ENCODE results near the gene CLRN3. TPM values are rescaled to one million over a fixed set of nuclear protein-coding genes. Genes with fewer than 3 reads are reported as not detected.

Gene CLRN3
- total and polyA plus RNA-seq, 9 donors: 0.24 TPM; not detected in 8

- Histone ChIP-seq H3K27ac (no peak overlapping the region), H3K27me3 (no peaks in the 10 kb centered on the region), H3K9me3 (no peaks in the 10 kb centered on the region), H3K4me3 (no peak overlapping the region), H3K4me1 (ENCODE audit: insufficient read depth) (no peaks in the 10 kb centered on the region), H3K36me3 (no peaks in the 10 kb centered on the region)
- no peak for TF ChIP-seq EP300 (IDR thresholded peaks at IDR 0.05)
- no peak for TF ChIP-seq POLR2A (IDR thresholded peaks at IDR 0.05)
- intact Hi-C loops (cut with DNase I): no loop called here
- 91 to 97% (median 92%) methylated on average over 4 of the region's 4 CpGs for WGBS, 3 donors
- no peak for DNase-seq
Measured at GRCh38 chr10:127878475-127879055, 14.2 kb downstream of the CLRN3 start.

GRCh38 chr10:127877699-127878098 is 15.0 kb downstream of the CLRN3 start:
- Histone ChIP-seq H3K4me3 (no peak overlapping the region), H3K27ac (no peak overlapping the region), H3K4me1 (ENCODE audit: insufficient read depth) (no peaks in the 10 kb centered on the region), H3K9me3 (no peaks in the 10 kb centered on the region), H3K27me3 (no peaks in the 10 kb centered on the region), H3K36me3 (no peaks in the 10 kb centered on the region)
- intact Hi-C loops (cut with DNase I): no loop called here
- TF ChIP-seq CTCF (IDR thresholded peaks at IDR 0.05): no peak
- TF ChIP-seq POLR2A (IDR thresholded peaks at IDR 0.05): no peak
- 86 to 90% (median 88%) methylated on average over 5 of the region's 5 CpGs for WGBS, 3 donors
- DNase-seq: no peak

- no peak for TF ChIP-seq POLR2A (IDR thresholded peaks at IDR 0.05)
- TF ChIP-seq EP300 (IDR thresholded peaks at IDR 0.05): no peak
- TF ChIP-seq CTCF (IDR thresholded peaks at IDR 0.05): no peak
- Histone ChIP-seq H3K36me3 (no peaks in the 10 kb centered on the region), H3K4me3 (no peak overlapping the region), H3K9me3 (no peaks in the 10 kb centered on the region), H3K27me3 (no peaks in the 10 kb centered on the region), H3K27ac (no peak overlapping the region), H3K4me1 (ENCODE audit: insufficient read depth) (peaks cover 4% of the 10 kb centered on the region)
- DNase-seq: no peak
- 91 to 95% (median 94%) methylated on average over 4 of the region's 4 CpGs for WGBS, 3 donors
- intact Hi-C loops (cut with DNase I): no loop called here
Measured at GRCh38 chr10:127877116-127877515, 15.6 kb downstream of the CLRN3 start.

GRCh38 chr10:127875916-127876315 is 16.8 kb downstream of the CLRN3 start:
- DNase-seq: no peak
- TF ChIP-seq CTCF (IDR thresholded peaks at IDR 0.05) (no peak), EP300 (IDR thresholded peaks at IDR 0.05) (no peak), POLR2A (IDR thresholded peaks at IDR 0.05) (no peak)
- intact Hi-C loops (cut with DNase I): no loop called here

GRCh38 chr10:127875449-127875765 is 17.3 kb downstream of the CLRN3 start:
- no peak for DNase-seq
- Histone ChIP-seq H3K27ac (no peak overlapping the region), H3K36me3 (no peaks in the 10 kb centered on the region), H3K27me3 (no peaks in the 10 kb centered on the region), H3K9me3 (no peaks in the 10 kb centered on the region), H3K4me3 (no peak overlapping the region), H3K4me1 (ENCODE audit: insufficient read depth) (peaks cover 5% of the 10 kb centered on the region)
- intact Hi-C loops (cut with DNase I): no loop called here
- 83 to 89% (median 87%) methylated on average over 6 of the region's 6 CpGs for WGBS, 3 donors
- TF ChIP-seq EP300 (IDR thresholded peaks at IDR 0.05) (no peak), POLR2A (IDR thresholded peaks at IDR 0.05) (no peak), CTCF (IDR thresholded peaks at IDR 0.05) (no peak)

More at GRCh38 chr10:127875916-127876315, 16.8 kb downstream of the CLRN3 start:
- no peaks in the 10 kb centered on the region for H3K36me3 ChIP-seq
- peaks cover 5% of the 10 kb centered on the region for H3K4me1 ChIP-seq (ENCODE audit: insufficient read depth)
- H3K4me3 ChIP-seq: no peak overlapping the region
- H3K9me3 ChIP-seq: no peaks in the 10 kb centered on the region
- H3K27me3 ChIP-seq: no peaks in the 10 kb centered on the region
- H3K27ac ChIP-seq: no peak overlapping the region
- 72 to 83% (median 83%) methylated on average over 5 of the region's 5 CpGs for WGBS, 3 donors

Measured in ovary (tissue), 9 donors.